Small intestine (tissue), 7 donors: ENCODE results near the gene TMED1. TPM values are rescaled to one million over a fixed set of nuclear protein-coding genes. Genes with fewer than 3 reads are reported as not detected.
A peak's percentile ranks its signal among the peaks of the same experiment; 100 is the strongest.

Experiments used
- DNase-seq, 2 donors: peaks; one replicate each; pipeline versions ENCODE4 v3.0.0 to v3.0.0-alpha.2; 2013
- FAIRE-seq: peaks from 2 replicates; lab custom pipeline; 2012; peaks lifted over from hg19 to GRCh38; lab: Jason Lieb, UNC
- H3K27ac ChIP-seq, 3 donors: one replicate each; pipeline ENCODE4 v1.5.1; 2013; ENCODE audit warnings: low read length in 2 of 3, mild to moderate bottlenecking in 2 of 3, control low read depth in 1 of 3, inconsistent platforms in 1 of 3, low read depth in 1 of 3, moderate library complexity in 1 of 3
- H3K27me3 ChIP-seq, 3 donors: one replicate each; pipeline ENCODE4 v1.6.1; 2013; ENCODE audit warnings: low read length in 3 of 3, inconsistent platforms in 1 of 3; ENCODE audit not compliant: control insufficient read depth in 3 of 3, insufficient read depth in 3 of 3
- H3K36me3 ChIP-seq, 3 donors: one replicate each; pipeline ENCODE4 v1.6.1; 2013; ENCODE audit warnings: low read length in 3 of 3, inconsistent platforms in 1 of 3, low read depth in 1 of 3, mild to moderate bottlenecking in 1 of 3, moderate library complexity in 1 of 3; ENCODE audit not compliant: control insufficient read depth in 3 of 3, insufficient read depth in 2 of 3
- H3K4me1 ChIP-seq, 3 donors: one replicate each; pipeline ENCODE4 v1.6.1; 2013; ENCODE audit warnings: low read length in 2 of 3, inconsistent platforms in 1 of 3, low read depth in 1 of 3, mild to moderate bottlenecking in 1 of 3, moderate library complexity in 1 of 3; ENCODE audit not compliant: control insufficient read depth in 3 of 3, insufficient read depth in 2 of 3
- H3K4me3 ChIP-seq, 3 donors: one replicate each; pipeline ENCODE4 v1.5.1; 2013; ENCODE audit warnings: low read length in 3 of 3, control low read depth in 1 of 3, inconsistent platforms in 1 of 3, low read depth in 1 of 3, mild to moderate bottlenecking in 1 of 3, moderate library complexity in 1 of 3
- H3K9me3 ChIP-seq, 2 donors: one replicate each; pipeline ENCODE4 v1.6.1; 2013; ENCODE audit warnings: low read depth in 1 of 2, low read length in 1 of 2; ENCODE audit not compliant: control insufficient read depth in 2 of 2, insufficient read depth in 1 of 2
- WGBS, 3 donors: extraction: QIAGEN DNeasy Blood & Tissue Kit; methylation state at CpG; one replicate each; pipeline ENCODE4 v1.1.7; 2013; 5-methylcytosine and 5-hydroxymethylcytosine counted together
- polyA plus RNA-seq, 4 donors: library from polyadenylated mRNA; stranded (reverse) in 3 of 4; unstranded in 1 of 4; fragments of 200-250 nt in 3 of 4; fragments of 120-200 nt in 1 of 4; gene quantifications; one replicate each; pipeline versions ENCODE4 v1.2.1 to v1.2.3, GENCODE V29; 2013
- donor health status: healthy with polysubstance abuse.
- donor health status: control.
- donor health status: control.
- donor health status: Bipolar disorder and iron deficiency.
- donor health status: healthy.

TMED1 gene
- polyA plus RNA-seq, 4 donors: 21.0 to 31.7 (median 25.6) TPM

GRCh38 chr19:10855879-10856522 lies 20.0 kb upstream of the TMED1 start:
- no peak overlapping the region for H3K4me3 ChIP-seq
- DNase-seq (peak in 1 of 2 donors; percentile 45), FAIRE-seq (no peak)
- 52 to 74% (median 58%) methylated on average over 5 of the region's 5 CpGs for WGBS, 3 donors
- no peaks in the 10 kb centered on the region for H3K4me1 ChIP-seq
- no peaks in the 10 kb centered on the region for H3K9me3 ChIP-seq
- no peaks in the 10 kb centered on the region for H3K27me3 ChIP-seq
- H3K36me3 ChIP-seq: no peaks in the 10 kb centered on the region
- no peak overlapping the region for H3K27ac ChIP-seq

DNA sequence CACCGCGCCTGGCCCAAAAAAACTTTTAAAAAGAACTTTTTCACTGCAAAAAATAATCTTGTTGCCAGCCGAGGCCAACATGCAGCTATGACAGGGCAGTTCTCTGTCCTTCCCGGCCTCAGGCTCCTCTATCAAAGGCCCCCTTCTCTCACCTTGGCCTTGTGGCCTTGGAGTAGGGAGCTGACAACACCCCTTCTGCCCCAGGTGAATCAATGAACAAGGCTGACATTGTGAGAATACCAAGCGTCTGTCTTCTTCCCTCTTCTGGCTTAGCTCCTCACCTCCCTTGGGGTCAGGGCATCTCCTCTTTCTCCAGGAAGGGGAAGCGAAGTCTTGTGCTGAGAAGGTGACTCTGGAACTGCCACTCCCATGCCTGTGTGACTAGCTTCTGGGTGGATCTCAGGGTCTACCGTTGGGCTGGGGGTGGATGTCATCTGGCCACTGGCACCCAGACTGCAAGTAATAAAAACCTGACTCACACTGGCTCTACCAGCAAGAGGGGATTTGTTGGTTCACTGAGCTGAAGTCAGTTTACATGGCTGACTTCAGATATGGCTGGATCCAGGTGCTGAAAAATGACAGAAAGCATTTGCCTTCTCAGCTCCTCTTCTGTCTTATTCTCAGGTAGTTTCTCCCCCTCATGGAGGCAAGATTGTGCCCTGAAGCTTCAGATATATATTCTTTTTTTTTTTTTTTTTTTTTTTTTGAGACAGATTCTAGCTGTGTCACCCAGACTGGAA lies 18.5 kb upstream of the TMED1 start:
- no peaks in the 10 kb centered on the region for H3K4me1 ChIP-seq
- no peak overlapping the region for H3K27ac ChIP-seq
- H3K9me3 ChIP-seq: peaks cover 0 to 3% of the 10 kb centered on the region in 2 donors
- H3K36me3 ChIP-seq: peaks cover 0 to 2% (median 0%) of the 10 kb centered on the region in 3 donors
- no peaks in the 10 kb centered on the region for H3K27me3 ChIP-seq
- no peak for FAIRE-seq
- WGBS, 3 donors: 63 to 76% (median 72%) methylated on average over 7 of the region's 7 CpGs
- no peak overlapping the region for H3K4me3 ChIP-seq
- no peak for DNase-seq

DNA sequence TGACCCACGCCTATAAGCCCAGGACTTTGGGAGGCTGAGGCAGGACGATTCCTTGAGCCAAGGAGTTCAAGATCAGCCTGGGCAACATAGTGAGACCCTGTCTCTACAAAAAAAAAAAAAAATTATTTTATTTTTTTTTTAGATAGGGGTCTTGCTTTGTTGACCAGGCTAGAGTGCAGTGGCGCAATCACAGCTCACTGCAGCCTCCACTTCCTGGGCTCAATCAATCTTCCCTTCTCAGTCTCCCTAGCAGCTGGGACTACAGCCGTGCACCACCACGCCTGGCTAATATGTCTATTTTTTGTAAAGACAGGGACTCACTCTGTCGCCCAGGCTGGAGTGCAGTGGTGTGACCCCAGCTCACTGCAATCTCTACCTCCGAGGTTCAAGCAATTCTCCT lies 16.9 kb upstream of the TMED1 start:
- no peaks in the 10 kb centered on the region for H3K27me3 ChIP-seq
- DNase-seq (no peak), FAIRE-seq (no peak)
- no peak overlapping the region for H3K4me3 ChIP-seq
- no peaks in the 10 kb centered on the region for H3K4me1 ChIP-seq
- 62 to 72% (median 71%) methylated on average over 7 of the region's 7 CpGs for WGBS, 3 donors
- H3K9me3 ChIP-seq: peaks cover 0 to 3% of the 10 kb centered on the region in 2 donors
- H3K27ac ChIP-seq: no peak overlapping the region
- peaks cover 0 to 2% (median 0%) of the 10 kb centered on the region in 3 donors for H3K36me3 ChIP-seq

- H3K4me3 ChIP-seq: no peak overlapping the region
- WGBS, 3 donors: 75 to 78% (median 76%) methylated on average over 7 of the region's 7 CpGs
- FAIRE-seq: no peak
- peaks cover 0 to 3% of the 10 kb centered on the region in 2 donors for H3K9me3 ChIP-seq
- no peak overlapping the region for H3K27ac ChIP-seq
- H3K36me3 ChIP-seq: peaks cover 0 to 2% (median 0%) of the 10 kb centered on the region in 3 donors
- no peaks in the 10 kb centered on the region for H3K27me3 ChIP-seq
- DNase-seq: no peak
- no peaks in the 10 kb centered on the region for H3K4me1 ChIP-seq
These were observed 16.2 kb upstream of the TMED1 start for GRCh38 chr19:10852098-10852800.

GRCh38 chr19:10850631-10851030 lies 14.6 kb upstream of the TMED1 start:
- Histone ChIP-seq H3K36me3 (peaks cover 0 to 2% (median 0%) of the 10 kb centered on the region in 3 donors), H3K4me1 (no peaks in the 10 kb centered on the region), H3K27me3 (no peaks in the 10 kb centered on the region), H3K4me3 (no peak overlapping the region), H3K9me3 (peaks cover 0 to 8% of the 10 kb centered on the region in 2 donors), H3K27ac (no peak overlapping the region)
- DNase-seq (no peak), FAIRE-seq (no peak)
- 90 to 92% (median 91%) methylated on average over 5 of the region's 5 CpGs for WGBS, 3 donors

- H3K36me3 ChIP-seq: peaks cover 0 to 2% (median 0%) of the 10 kb centered on the region in 3 donors
- H3K9me3 ChIP-seq: peaks cover 0 to 8% of the 10 kb centered on the region in 2 donors
- H3K4me3 ChIP-seq: peak within 1 kb of the TSS in 1 of 3 donors; percentile 37
- H3K4me1 ChIP-seq: no peaks in the 10 kb centered on the region
- DNase-seq (no peak), FAIRE-seq (no peak)
- no peaks in the 10 kb centered on the region for H3K27me3 ChIP-seq
- 39 to 55% (median 51%) methylated on average over 13 to 14 of the region's 14 CpGs for WGBS, 3 donors
- H3K27ac ChIP-seq: no peak within 1 kb of the TSS
These were observed 12.3 kb upstream of the TMED1 start, which contains the start of gene C19orf38 for GRCh38 chr19:10848230-10848856. TSS of gene C19orf38 (plus strand) at chr19:10848415. CDS start at chr19:10848509, 94 bp downstream.

GRCh38 chr19:10846500-10847202 lies 10.6 kb upstream of the TMED1 start:
- DNase-seq (no peak), FAIRE-seq (no peak)
- Histone ChIP-seq H3K4me1 (no peaks in the 10 kb centered on the region), H3K36me3 (peaks cover 0 to 2% (median 0%) of the 10 kb centered on the region in 3 donors), H3K9me3 (peaks cover 0 to 8% of the 10 kb centered on the region in 2 donors), H3K4me3 (no peak overlapping the region), H3K27me3 (no peaks in the 10 kb centered on the region), H3K27ac (no peak overlapping the region)
- WGBS, 3 donors: 60 to 77% (median 75%) methylated on average over 2 of the region's 2 CpGs
